SW 1271 (cell line): ENCODE data around the gene AGR3.

Source experiments
- DNase-seq, 2 experiments: peaks; one replicate each; lab custom pipeline; 2025; lab: John Stamatoyannopoulos, UW

The AGR3 gene

GRCh38 chr7:16833373-16833772, 48.4 kb downstream of the AGR3 start:
- no peak for DNase-seq

GRCh38 chr7:16826060-16826459, 55.7 kb downstream of the AGR3 start:
- DNase-seq: no peak

DNA sequence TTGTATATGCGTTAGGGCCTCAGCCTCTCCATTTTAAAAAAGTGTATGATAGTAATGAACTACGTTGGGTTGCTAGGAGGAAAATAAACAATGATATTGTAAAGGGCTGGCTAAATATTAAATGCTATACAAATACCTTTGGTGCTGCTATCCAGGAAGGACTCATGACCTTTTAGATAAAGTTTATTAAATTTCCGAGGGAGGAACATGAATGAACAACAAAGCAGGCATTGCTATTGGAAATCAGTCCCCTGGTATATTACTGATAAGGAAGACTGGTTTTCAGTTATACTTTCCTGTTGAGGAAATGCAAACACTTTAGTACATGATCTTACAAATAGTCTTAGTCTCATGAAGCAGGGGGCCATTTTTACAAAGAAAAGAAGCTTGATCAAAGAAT, 59.8 kb downstream of the AGR3 start:
- no peak for DNase-seq

DNA sequence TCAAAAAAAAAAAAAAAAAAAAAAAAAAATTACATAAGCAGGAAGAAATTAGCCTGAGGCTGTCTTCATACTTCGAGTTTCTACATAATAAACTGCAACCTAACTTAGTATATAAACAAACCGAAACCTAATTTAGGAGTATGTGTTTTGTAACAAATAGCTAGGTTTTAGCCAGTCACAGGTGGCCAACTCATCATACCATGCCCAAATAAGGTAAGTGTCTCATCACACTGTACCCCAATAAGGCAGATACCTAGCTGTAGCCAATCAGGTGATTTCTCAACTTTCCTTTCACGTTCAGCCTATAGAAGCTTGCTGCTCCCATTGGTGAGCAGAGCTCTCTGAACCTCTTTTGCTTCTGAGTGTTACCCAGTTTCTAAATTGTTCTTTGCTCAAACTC, 63.1 kb downstream of the AGR3 start:
- DNase-seq: no peak

DNA sequence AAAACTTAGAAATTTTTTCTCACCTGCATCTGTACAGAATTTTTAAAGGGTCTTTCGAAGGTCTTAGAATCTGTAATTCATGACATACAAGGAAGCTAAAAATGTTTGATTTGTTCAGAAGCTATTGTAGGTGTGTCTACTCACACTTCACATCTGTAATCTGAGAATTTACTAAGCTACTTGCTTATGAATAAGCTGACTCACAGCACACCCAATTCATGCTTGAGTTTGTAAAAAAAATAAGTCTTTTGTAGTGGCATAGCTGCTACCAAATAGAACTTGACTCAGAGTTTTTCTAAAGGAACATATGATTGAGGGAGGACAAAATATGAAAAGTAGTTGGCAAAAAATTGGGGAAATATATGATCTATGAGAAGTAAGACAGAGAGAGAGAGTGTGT, 64.2 kb downstream of the AGR3 start:
- no peak for DNase-seq

DNA sequence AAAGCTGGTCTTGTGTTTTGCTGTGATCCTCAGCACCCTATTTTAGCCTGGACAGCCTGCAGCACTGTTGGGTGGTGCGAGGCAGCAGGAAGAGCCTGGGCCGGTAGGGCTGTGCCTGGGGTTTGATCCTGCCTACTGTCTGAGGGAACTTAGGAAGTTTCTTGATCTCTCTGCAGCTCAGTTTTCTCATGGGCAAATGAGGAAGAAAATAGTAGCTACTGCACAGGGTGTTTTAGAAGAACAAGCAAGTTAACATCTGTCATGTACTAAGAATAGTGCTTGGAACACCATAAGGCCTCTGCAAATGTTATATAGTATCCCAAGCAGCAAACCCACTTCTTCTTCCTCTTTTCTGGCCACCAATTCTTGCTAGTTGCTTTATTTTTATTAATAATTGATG, 65.0 kb downstream of the AGR3 start:
- no peak for DNase-seq

DNA sequence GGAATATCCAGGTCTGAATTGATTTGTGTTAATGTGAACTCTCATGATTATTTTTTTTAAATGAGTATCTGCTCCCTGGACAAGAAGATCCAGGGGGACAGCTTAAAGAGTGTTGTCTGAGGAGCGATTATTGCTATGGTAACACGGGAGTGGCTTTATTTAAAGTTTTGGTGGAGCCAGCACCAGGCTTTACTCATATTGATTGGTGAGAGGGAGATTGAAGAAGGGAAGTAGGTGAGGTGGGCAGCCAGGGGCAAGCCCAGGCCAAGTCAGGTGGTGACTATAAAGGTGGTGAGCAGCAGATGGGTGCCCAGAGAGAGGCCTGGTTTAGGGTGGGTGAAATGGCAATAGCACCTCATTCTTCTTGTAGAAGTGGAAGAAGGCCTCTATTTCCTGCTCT, 66.8 kb downstream of the AGR3 start:
- no peak for DNase-seq

DNA sequence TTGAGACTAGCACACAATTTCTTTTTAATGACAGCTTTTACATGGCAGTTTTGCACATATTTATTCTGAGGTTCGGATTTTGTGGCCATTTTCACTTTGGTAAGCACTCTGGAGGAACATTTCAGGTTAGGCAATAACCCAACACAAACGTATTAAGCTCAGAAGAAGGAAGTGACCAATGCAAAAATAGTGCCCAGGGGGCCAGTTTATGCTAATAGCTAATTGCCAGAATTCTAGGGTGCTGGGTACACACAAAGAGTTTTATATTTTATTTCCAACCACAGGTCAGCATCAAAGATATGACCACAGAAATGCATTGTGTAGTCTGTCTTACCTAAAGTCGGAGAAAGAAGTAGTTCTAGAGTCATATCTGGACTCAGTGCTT, 68.6 kb downstream of the AGR3 start:
- no peak for DNase-seq

DNA sequence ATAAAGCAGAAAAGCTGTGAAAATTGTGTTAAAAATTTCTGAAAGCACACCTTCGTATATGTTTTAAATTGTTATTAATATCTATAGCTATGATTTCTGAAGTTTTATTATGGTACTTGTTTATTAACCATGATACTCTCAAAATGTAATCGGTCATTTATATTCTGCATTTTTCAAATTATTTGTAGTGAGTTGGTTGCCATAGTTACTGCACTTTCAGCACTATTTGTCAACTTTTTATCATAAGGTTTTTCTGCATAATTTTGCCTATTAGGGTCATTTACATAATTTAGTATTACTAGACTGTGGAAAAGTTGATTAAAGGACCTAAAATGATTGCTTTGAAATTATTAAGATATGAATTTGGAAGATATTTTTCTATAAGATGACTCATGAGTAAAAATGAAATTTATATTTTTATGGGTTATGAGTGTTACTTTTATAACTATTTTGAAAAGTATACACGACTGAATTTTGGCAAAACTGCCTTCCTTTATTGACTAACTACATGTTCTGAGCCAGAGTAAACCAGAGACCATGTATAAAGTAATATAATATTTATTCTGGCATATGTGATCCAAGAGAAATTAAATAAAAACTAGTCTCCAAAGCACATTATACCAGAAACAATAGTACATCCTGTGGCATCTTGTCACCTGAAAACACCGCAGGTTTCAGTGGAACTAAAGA, 69.1 kb downstream of the AGR3 start:
- no peak for DNase-seq

GRCh38 chr7:16811551-16811950, 70.2 kb downstream of the AGR3 start:
- no peak for DNase-seq

GRCh38 chr7:16810573-16810972, 71.2 kb downstream of the AGR3 start:
- DNase-seq: no peak

DNA sequence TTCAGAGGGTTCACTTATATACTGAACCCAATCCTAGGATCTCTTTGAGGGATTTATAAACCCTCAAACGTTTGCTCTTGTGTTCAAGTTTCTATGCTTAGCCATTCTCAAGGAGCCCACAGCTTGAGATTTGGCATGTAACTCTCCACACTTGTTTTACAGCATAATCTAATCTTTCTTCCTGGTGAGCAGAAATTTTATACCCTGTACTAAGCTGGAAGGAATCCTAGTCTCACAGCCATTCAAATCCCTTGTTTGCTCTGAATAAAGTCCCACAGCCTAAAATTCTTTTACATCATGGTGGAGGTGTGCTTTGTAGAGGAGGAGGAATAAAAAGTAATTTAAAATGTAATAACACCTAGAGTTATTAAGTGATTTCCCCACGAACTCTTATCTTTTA, 71.7 kb downstream of the AGR3 start:
- DNase-seq: no peak
